LoVo (cell line): Measurements from ENCODE around the gene BTBD2.

Source experiments
- DNase-seq: peaks from one replicate; pipeline ENCODE4 v3.0.0-alpha.2; 2016; ENCODE audit warnings: low spot score

The BTBD2 gene

DNA sequence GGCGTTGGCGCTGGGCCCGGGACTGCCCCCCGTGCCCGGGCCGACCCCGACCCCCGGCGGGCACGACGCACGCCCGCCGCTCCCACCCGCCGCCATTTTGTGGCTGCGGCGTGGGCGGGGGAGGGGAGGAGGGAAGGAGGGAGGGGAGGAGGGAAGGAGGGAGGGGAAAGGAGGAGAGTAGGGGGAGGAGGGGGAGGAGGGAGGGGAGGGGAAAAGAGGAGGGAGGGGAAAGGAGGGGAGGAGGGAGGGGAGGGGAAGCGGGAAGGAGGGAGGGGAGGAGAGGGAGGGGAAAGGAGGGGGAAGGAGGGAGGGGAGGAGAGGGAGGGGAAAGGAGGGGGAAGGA, at the start of gene BTBD2:
Gene BTBD2 (minus strand): TSS at position 107 of the 343 bp plus-strand sequence. CDS start 11 bp downstream, at position 96.
- peak; percentile 66 for DNase-seq

DNA sequence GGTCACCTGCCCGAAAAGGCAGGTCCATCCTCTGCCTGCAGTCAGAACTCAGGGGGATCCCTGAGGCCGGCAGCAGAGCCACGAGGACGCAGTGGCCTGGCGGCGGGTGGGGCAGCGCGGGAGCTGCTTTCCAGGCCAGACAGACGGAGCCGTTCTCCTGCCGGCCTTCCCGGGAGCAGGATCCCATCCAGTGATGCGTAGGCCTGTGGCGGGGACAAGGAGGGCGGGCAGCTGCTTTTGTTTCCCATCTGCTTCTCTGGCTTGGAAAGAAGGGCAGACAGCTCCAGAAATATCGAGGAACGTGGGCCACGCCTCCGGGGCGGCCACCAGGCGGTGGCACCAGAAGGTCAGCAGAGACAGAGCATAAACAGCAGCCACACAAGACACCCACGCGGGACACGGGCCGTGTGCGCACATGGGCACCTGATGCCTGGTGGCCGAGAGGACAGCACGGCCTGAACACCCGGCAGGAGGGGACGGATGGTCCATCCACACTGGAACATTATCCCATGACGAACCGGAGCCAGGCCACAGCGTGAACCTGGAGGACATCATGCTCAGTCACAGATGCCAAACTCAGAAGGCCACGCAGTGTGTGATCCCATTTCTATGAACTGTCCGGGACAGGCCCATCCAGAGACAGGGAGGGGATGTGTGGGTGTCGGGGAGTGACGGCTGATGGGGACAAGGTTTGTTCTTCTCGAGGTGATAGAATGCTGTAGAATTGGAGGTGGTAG, 49.4 kb upstream of the BTBD2 start:
- DNase-seq: no peak

DNA sequence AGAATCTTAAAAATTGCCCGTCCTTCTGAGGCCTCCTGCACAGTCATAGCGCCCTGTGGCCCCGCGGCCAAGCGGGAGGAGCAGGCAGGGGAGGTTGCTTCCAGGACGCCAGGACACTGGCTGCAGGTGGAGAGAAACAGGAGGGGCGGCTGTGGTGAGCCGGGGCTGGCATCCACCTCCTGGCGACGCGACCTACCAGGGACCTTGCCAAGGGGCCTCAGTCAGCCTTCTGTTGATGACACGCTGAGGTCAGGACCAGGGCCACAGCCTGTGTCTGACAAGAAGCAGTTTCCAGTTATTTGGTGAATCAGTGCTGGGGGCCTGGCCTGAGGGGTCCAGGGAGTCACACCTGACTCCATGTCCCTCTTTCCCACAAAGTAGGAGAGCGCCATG, 48.9 kb upstream of the BTBD2 start:
- DNase-seq: no peak

DNA sequence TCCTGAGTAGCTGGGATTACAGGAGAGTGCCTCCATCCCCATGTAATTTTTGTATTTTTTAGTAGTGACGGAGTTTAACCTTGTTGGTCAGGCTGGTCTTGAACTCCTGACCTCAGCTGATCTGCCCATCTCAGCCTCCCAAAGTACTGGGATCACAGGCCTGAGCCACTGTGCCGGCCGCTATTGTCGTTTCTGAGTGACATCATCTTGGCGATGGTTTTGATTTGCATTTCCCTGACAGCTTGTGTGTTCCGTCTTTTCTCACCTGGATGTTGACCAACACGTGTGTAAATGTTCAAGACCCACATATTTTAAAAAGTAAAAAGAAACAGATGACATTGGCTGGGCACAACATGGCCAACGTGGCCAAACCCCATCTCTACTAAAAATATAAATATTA, 48.3 kb upstream of the BTBD2 start:
- DNase-seq: no peak

DNA sequence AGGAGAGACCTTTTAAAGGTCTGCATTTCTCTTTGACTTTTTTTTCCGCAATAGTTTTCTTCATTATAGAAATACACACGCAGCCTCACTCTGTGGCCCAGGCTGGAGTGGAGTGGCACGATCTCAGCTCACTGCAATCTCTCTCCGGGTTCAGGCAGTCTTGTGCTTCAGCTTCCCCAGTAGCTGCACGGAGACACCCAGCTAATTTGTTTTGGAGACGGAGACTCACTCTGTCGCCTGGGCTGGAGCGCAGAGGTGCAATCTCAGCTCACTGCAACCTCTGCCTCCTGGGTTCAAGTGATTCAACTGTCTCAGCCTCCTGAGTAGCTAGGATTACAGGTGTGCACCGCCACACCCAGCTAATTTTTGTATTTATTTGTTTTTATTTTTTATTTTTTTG, 47.3 kb upstream of the BTBD2 start:
- no peak for DNase-seq

DNA sequence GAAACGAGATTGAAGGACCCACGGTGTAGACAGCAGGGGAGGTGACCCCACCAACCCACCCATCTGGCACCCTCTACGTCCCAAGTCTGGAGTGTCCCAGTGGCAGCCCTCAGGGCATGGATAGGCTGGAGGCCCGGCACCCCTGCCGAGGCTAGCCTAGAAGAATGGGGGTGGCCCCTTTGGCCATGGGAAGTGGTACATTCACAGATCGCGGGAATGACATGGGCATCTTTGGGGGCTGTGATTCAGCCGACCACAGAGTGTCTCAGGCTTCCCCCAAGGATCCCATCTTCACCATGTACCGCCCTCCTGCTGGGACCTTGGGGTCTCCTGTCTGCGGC, 46.8 kb upstream of the BTBD2 start:
- no peak for DNase-seq

DNA sequence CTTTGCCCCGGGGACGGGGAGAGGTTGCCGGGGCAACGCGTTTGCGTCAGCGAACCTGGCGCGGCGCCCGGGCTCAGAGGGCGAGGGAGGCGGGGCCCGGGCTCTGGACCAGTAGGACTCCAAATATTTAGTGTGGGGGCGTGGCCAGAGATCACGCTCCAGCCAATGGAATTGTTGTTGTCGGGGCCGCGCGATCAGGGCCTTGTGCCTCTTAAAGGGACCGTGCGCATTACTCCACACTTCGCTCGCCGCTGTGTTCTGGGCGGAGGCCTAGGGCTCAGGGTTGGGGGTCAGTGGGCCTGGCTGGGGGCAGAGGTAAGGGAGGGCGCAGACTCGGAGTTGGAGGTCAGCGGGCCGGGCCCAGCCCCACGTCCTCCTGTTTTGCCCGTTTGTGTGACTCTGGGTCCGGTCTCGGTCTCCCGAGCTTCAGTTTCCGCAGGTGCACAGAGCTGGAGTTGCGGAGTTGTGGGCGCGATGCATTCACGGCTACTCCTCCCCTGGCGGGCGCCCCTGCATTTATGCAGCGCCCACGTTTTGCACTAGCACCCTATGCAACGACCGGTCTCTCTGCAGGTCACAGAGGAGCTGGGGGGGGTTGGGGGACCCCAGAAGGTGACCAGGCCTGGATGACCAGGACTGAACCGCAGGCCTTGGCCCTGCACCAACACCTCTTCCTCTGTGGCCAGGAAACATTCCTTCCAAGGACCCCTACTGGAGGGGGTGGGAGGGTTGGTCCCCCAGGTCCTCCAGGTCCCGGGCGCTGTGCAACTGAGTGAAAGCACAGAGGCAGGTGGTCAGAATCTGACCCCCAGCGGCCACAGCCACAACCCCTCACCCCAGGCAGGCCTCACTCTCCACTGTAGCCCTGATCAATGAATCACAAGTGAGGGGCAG, 46.2 kb upstream of the BTBD2 start:
- peak; percentile 99 for DNase-seq

DNA sequence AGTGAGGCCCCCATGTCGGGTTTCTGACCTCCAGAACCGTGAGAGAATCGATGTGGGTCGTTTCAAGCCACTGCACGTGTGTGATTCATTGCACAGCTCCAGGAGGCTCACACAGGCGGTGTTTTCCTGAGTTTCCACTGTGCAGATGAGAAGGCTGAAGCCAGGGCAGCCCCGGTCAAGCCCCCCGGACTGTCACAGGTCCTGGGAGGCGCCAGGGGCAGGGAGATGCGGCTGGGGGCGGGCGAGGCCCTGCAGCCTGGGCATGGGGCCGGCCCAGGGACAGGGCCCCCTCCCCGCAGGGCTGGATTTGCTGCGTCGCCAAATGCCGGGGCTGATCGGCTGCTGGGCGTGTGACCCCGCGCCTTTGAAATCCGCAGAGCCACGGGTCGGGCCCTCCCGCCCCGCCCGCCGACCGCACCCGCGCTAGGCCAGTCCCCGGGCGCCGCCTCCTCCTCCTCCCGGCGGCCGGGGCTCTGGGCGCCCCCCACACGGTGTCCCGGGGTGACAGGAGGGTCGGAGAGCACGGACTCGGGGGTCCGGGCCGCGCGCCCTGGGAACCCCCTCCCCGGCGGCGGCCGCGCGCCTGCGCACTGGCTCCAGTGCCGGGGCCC, 45.5 kb upstream of the BTBD2 start:
- DNase-seq: peak; percentile 64

DNA sequence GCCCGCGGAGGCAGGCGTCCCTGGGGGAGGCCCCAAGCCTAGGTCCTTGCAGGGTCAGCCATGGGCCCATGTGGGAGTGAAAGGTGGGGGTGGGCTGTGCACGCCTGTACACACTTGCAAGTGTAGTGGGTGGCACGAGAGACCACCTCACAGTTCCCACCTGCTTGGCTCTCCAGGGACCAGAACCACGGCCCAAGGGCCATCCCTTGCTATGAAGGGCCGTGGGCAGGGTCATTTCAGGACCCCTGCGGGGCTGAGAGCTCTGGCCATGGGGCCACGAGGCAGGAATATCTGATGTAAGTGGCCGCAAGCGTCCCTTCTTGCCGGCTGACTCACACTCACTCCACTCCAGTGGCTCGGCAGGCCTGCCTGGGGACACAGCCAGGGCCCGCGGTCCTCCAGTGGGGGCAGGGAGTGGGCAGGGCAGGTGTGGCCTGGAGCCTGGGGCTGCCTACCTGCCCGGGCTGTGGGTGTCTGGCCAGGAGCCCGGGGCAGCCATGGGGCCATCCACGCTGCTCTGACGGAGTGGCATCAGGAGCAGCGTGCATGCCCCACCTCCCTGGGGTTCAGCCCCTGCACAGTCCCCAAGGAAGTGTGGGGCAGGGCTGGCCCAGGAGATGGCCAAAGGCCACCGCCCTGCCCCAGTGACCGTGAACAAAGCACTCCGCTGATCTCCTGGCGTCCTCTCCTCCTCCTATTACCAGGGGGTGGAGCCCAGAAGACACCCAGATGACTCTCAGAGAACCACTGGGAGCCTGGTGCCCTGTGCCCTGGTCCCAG, 44.1 kb upstream of the BTBD2 start:
- peak; percentile 88 for DNase-seq

DNA sequence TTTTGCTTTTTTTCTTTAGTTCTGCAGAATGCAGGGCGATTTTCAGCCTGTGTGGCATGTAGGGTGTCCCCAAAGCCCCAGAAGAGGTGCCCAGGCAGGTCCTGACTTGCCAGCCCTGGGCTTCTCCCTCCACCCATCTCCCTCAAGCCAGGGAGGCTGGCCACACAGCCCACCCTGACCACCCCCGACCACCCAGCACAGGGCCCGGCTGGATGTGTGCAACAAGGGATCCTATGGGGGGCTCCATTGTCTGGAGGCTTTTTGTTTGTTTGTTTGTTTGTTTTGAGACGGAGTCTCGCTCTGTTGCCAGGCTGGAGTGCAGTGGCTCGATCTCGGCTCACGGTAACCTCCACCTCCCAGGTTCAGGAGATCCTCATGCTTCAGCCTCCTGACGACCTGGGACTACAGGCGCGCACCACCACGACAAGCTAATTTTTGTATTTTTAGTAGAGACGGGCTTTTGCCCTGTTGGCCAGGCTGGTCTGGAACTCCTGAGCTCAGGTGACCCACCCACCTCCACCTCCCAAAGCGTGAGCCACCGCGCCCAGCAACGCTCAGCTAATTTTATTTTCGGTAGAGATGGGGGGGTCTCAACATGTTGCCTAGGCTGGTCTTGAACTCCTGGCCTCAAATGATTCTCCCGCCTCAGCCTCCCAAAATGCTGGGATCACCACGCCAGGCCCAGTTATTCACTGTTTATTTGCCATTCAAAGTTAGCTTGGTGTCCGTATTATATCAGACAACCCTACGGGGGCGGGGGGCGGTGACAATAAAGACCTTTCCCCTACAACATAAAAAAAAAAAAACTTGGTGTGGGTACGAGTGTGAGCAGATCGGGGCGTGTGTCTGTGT, 43.3 kb upstream of the BTBD2 start:
- DNase-seq: no peak

DNA sequence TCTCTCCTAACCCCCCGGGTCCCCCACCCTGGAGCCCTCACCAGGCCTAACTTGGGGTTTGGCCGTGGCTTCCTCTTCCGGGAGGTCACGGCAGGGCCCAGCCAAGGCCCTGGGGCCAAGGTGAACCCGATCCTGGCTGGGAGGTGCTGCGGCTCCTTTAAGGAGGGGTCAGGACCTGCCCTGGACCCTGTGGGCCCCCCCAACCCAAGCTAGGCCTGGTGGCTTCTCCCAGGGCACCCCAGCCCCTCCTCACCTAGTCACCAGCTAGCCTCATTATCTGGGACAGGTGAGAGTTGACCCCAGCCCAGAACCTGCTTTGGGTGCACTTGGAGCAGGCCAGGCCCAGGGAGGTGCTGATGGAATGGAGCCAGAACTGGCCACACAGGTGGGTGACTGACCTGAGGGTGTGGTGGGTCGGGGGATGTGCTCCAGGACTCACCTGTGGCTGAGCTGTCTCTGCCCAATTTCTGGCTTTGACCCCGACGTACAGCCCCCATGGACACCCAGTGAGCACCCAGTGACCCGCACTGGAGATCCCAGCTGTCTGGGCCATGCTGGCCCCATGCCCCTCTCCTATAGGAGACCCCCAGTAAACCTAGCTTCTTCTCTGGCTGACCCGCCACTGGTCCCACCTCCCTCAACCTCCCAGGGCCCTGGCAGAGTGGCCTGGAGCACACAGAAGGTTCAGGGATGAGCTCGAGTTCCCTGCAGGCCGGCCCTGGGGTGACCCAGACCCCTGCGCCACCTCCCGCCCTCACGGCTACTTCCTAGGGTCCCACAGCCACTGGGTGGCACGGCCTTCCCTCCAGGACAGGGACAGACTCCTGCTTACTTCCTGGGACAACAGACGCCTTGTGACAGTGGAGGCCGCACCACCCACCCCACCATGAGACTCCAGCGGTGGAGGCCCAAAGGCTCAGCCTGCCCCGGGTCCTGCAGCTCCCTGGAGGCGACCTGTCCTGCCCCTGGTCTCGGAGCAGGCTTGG, 42.3 kb upstream of the BTBD2 start:
- DNase-seq: no peak

DNA sequence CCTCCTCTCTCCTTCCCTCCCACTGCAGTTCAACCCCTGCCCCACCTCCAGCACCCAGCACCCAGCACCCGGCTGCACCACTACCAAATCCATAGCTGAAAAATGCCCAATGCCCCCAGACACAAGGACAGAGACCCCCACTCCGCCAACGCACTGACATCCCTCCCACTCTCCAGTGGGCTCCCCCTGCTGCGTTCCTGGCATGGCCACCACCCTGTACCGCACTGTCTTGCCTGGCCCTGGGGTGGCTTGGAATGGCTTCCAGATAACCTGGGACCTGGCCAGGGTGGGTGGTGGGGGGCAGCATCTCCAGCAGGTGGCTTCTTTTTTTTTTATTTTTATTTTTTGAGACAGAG, 41.3 kb upstream of the BTBD2 start:
- no peak for DNase-seq

DNA sequence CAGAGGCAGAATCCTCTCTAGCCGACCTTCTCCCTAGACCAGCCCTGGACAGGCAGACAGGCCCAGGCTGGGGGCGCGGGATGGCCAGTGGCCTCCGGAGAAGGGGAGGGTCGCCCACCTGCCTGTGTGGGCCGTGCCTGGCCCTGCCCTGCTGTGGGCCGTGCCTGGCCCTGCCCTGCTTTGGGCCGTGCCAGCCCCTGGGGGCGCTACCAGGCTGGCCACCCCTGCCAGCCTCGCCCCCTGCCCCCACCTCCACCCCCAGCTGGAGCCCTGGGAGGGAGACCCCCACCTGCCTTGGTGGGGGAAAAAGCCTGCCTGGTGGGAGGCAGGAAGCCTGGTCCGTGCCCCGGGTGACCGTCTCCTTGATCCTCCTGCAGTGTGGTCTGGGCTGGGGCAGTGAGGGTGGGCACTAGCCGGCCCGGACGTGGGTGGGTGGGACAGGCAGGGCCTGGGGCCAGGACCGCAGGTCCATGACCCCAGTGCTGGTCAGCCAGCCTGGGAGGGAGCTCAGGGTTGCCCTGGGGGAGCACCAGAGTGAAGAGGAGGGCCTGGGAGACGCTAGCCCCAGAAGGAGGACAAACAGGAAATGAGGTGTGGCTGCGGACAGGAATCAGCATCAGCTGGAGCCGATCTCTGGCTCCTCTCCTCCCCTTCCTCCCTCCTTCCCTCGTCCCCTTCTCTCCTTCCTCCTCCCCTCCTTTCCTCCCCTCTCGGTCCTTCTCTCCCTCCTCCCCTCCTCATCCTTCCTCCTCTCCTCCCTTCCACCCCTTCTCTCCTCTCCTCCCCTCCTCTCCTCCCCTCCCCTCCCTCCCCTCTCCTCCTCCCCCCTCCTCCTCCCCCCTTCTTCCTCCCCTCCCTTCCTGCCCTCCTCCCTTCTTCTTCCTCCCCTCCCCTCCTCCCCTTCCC, 40.7 kb upstream of the BTBD2 start:
- DNase-seq: no peak

DNA sequence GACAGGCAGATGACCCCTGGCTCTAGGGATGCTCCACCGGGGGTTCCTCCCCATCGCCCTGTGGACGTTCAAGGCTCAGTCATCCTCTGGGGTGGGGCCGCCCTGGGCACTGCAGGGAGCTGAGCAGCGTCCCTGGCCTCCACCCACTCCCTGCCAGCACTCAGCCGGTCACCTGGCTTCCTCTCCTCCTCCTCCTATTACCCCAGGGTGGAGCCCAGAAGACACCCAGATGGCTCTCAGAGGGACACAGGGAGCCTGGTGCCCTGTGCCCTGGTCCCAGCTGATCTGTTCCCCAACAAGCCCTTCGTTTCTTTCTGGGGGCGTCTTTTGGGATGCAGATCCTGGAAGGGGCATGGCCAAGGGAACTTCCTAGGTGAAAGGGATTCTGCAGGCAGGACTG, 39.2 kb upstream of the BTBD2 start:
- DNase-seq: no peak

DNA sequence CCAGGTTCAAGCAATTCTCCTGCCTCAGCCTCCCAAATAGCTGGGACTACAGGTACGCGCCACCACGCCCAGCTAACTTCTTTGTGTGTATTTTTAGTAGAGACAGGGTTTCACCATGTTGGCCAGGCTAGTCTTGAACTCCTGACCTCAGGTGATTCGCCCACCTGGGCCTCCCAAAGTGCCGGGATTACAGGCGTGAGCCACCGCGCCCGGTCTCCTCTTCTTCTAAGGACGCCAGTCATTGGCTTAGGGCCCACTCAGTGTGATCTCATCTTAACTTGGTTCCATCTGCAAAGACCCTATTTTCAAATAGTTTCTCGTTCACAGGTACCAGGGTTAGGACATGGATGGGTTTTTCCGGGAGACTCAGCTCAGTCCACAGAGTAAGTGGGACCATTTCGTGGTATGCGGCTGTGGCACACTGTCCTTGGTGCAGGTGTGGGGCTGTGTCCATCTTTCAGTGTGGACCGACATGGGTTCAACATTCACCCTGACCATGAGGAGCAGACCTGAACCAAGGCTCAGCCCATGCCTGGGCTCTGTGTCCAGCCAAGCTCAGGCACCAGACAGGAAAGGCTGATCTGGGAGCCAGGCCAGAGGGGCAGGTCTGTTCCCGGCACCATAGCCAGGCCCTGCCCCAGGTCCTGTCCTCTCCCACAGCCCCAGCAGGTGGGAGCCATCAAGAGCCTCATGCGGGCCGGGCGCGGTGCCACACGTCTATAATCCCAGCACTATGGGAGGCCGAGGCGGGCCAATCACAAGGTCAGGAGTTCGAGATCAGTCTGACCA, 38.3 kb upstream of the BTBD2 start:
- DNase-seq: no peak

DNA sequence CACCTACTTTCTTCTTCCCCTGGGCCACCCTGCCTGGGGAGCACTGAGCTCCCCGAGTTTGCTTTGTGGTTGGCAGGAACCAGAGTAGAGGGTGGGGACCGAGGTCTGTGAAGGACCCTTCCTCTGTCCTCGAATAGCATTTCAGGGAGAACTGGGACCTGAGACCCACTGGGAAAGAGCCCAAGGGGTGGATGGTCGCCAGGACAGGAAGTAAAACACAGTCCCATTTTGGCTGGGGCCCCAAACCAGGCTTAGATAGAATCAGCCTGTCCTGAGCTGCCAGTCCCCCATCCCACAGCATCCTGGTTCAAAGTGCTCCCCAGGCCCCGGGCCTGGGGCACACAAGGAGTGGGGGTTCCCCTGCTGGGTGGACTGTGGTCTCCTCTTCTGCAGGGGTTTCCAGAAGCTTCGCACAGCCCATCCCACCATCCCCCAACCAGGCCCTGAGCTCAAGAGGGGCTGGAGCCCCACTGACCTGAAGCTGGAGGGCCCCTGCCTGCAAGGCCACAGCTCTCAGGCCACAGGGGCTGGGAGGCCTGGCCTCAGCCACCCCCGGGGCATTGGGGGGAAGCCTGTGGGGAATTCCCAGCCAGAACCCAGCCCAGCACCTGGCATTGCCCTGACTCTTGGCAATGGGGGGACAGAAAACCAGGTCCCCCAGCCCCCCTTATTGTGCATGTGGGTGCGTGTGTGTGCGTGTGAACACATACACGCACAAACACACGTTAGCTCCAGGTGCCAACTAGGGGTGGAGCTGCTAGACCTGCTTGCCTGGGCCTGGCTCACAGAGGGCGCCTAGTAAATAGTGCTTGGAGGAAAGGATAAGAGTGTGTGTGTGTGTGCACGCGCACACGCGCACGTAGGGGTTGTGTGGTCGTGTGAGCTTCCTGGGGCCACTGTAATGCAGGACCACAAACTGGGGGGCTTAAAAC, 36.5 kb upstream of the BTBD2 start:
- no peak for DNase-seq
